Naive B cell (primary cell): ENCODE measurements around the gene COBL. TPM values are rescaled to one million over a fixed set of nuclear protein-coding genes. Genes with fewer than 3 reads are reported as not detected.
"Not testable (repeated sequence)": the region's sequence is repeated elsewhere in the genome, so short reads cannot be mapped to it uniquely, and the experiment has no call there.

Experiments
- ATAC-seq, 2 donors: fragments of 150-1000 bp; cut with Tn5 transposase; 2 replicates each; pipeline ENCODE4 v1.10.0; 2021; ENCODE audit warnings: low read depth in 2 of 2, mild to moderate bottlenecking in 2 of 2, moderate library complexity in 2 of 2
- DNase-seq: peaks from one replicate; pipeline ENCODE4 v3.0.0; 2022
- H3K27ac Mint-ChIP-seq, 6 donors: one replicate each; pipeline ENCODE4 v1.8.0; 2020 to 2022; ENCODE audit warnings: mild to moderate bottlenecking in 6 of 6, mixed read lengths in 6 of 6, moderate library complexity in 5 of 6, inconsistent platforms in 2 of 6
- H3K27me3 Mint-ChIP-seq, 3 donors: one replicate each; pipeline ENCODE4 v1.8.0; 2021 to 2022; ENCODE audit warnings: mixed read lengths in 3 of 3, mild to moderate bottlenecking in 1 of 3
- H3K36me3 Mint-ChIP-seq, 2 donors: one replicate each; pipeline ENCODE4 v1.8.0; 2020 to 2022; ENCODE audit warnings: mixed read lengths in 2 of 2, inconsistent platforms in 1 of 2, mild to moderate bottlenecking in 1 of 2
- H3K4me1 Mint-ChIP-seq, 3 donors: one replicate each; pipeline ENCODE4 v1.8.0; 2020 to 2022; ENCODE audit warnings: mixed read lengths in 3 of 3, inconsistent platforms in 1 of 3, mild to moderate bottlenecking in 1 of 3, moderate library complexity in 1 of 3
- H3K4me3 Mint-ChIP-seq, 8 donors: one replicate each; pipeline ENCODE4 v1.8.0; 2020 to 2022; ENCODE audit warnings: mild to moderate bottlenecking in 8 of 8, mixed read lengths in 8 of 8, moderate library complexity in 8 of 8, inconsistent platforms in 2 of 8
- H3K9me3 Mint-ChIP-seq, 7 donors: one replicate each; pipeline ENCODE4 v1.8.0; 2020 to 2022; ENCODE audit warnings: mixed read lengths in 7 of 7, mild to moderate bottlenecking in 5 of 7, inconsistent platforms in 2 of 7, moderate library complexity in 1 of 7
- polyA plus RNA-seq, 6 donors: library from polyadenylated mRNA; unstranded; fragments of 300-500 nt; fragmentation: Illumina TruSeq; gene quantifications; one replicate each; pipeline ENCODE4 v1.2.3, GENCODE V29; 2021; ENCODE audit warnings: low read depth in 6 of 6

The COBL gene
- polyA plus RNA-seq, 6 donors from 2014 or later, result not detected

- Mint-ChIP-seq H3K36me3 (no peaks in the 10 kb centered on the region), H3K4me1 (peaks cover 0 to 3% (median 0%) of the 10 kb centered on the region in 3 donors), H3K27ac (no peak overlapping the region), H3K9me3 (no peaks in the 10 kb centered on the region), H3K27me3 (no peaks in the 10 kb centered on the region), H3K4me3 (no peak overlapping the region)
- DNase-seq (no peak), ATAC-seq (no peak)
Measured at GRCh38 chr7:51006483-51007235, 309.9 kb downstream of the COBL start.

GRCh38 chr7:51005074-51005473 is 311.5 kb downstream of the COBL start:
- Mint-ChIP-seq H3K4me1 (no peaks in the 10 kb centered on the region), H3K27ac (no peak overlapping the region), H3K36me3 (no peaks in the 10 kb centered on the region), H3K9me3 (peaks cover 0 to 4% (median 0%) of the 10 kb centered on the region in 7 donors), H3K27me3 (no peaks in the 10 kb centered on the region), H3K4me3 (no peak overlapping the region)
- no peak for ATAC-seq
- DNase-seq, result no peak

GRCh38 chr7:51000956-51001355 is 315.7 kb downstream of the COBL start:
- Mint-ChIP-seq H3K4me1 (no peaks in the 10 kb centered on the region), H3K36me3 (no peaks in the 10 kb centered on the region), H3K27ac (no peak overlapping the region), H3K9me3 (peaks cover 0 to 7% (median 3%) of the 10 kb centered on the region in 7 donors), H3K4me3 (no peak overlapping the region), H3K27me3 (peaks cover 0 to 7% (median 0%) of the 10 kb centered on the region in 3 donors)
- ATAC-seq (no peak), DNase-seq (no peak)

GRCh38 chr7:50994753-50995319 is 321.8 kb downstream of the COBL start:
- Mint-ChIP-seq H3K27ac (no peak overlapping the region), H3K9me3 (peaks cover 2 to 11% (median 7%) of the 10 kb centered on the region in 7 donors), H3K27me3 (peaks cover 0 to 7% (median 0%) of the 10 kb centered on the region in 3 donors), H3K4me3 (no peak overlapping the region), H3K36me3 (no peaks in the 10 kb centered on the region), H3K4me1 (no peaks in the 10 kb centered on the region)
- DNase-seq, result no peak
- no peak for ATAC-seq

- not testable (repeated sequence) for H3K4me3 Mint-ChIP-seq, H3K27me3 Mint-ChIP-seq, H3K27ac Mint-ChIP-seq, ATAC-seq, H3K36me3 Mint-ChIP-seq, DNase-seq, H3K4me1 Mint-ChIP-seq
- H3K9me3 Mint-ChIP-seq, result peaks cover 2 to 12% (median 5%) of the 10 kb centered on the region in 7 donors
Measured at GRCh38 chr7:50990214-50990613, 326.4 kb downstream of the COBL start.

GRCh38 chr7:50988988-50989387 is 327.6 kb downstream of the COBL start:
- H3K27ac Mint-ChIP-seq, result no peak overlapping the region
- H3K4me1 Mint-ChIP-seq, result no peaks in the 10 kb centered on the region
- no peaks in the 10 kb centered on the region for H3K36me3 Mint-ChIP-seq
- no peak for DNase-seq
- H3K4me3 Mint-ChIP-seq, result no peak overlapping the region
- ATAC-seq, result no peak
- H3K27me3 Mint-ChIP-seq, result no peaks in the 10 kb centered on the region
- H3K9me3 Mint-ChIP-seq, result peaks cover 2 to 12% (median 4%) of the 10 kb centered on the region in 7 donors

GRCh38 chr7:50988465-50988864 is 328.1 kb downstream of the COBL start:
- Mint-ChIP-seq H3K36me3 (no peaks in the 10 kb centered on the region), H3K4me1 (no peaks in the 10 kb centered on the region), H3K4me3 (no peak overlapping the region), H3K27me3 (no peaks in the 10 kb centered on the region), H3K9me3 (peaks cover 2 to 12% (median 4%) of the 10 kb centered on the region in 7 donors), H3K27ac (no peak overlapping the region)
- DNase-seq, result no peak
- no peak for ATAC-seq

GRCh38 chr7:50985096-50985495 is 331.5 kb downstream of the COBL start:
- Mint-ChIP-seq H3K4me3 (no peak overlapping the region), H3K9me3 (peaks cover under 1 to 7% (median 4%) of the 10 kb centered on the region in 7 donors), H3K36me3 (no peaks in the 10 kb centered on the region), H3K27me3 (peaks cover 0 to 14% (median 10%) of the 10 kb centered on the region in 3 donors), H3K4me1 (no peaks in the 10 kb centered on the region), H3K27ac (no peak overlapping the region)
- DNase-seq (no peak), ATAC-seq (no peak)

- ATAC-seq (no peak), DNase-seq (no peak)
- no peak overlapping the region for H3K27ac Mint-ChIP-seq
- H3K9me3 Mint-ChIP-seq, result peaks cover 0 to 12% (median 7%) of the 10 kb centered on the region in 7 donors
- H3K4me1 Mint-ChIP-seq, result no peaks in the 10 kb centered on the region
- no peaks in the 10 kb centered on the region for H3K36me3 Mint-ChIP-seq
- peaks cover 0 to 14% (median 10%) of the 10 kb centered on the region in 3 donors for H3K27me3 Mint-ChIP-seq
- H3K4me3 Mint-ChIP-seq, result no peak overlapping the region
Measured at GRCh38 chr7:50983850-50984249, 332.8 kb downstream of the COBL start.

GRCh38 chr7:50982626-50983025 is 334.0 kb downstream of the COBL start:
- H3K27ac Mint-ChIP-seq, result no peak overlapping the region
- H3K36me3 Mint-ChIP-seq, result no peaks in the 10 kb centered on the region
- ATAC-seq (no peak), DNase-seq (no peak)
- no peak overlapping the region for H3K4me3 Mint-ChIP-seq
- H3K27me3 Mint-ChIP-seq, result peaks cover 0 to 14% (median 10%) of the 10 kb centered on the region in 3 donors
- no peaks in the 10 kb centered on the region for H3K4me1 Mint-ChIP-seq
- H3K9me3 Mint-ChIP-seq, result peaks cover 1 to 16% (median 8%) of the 10 kb centered on the region in 7 donors

- ATAC-seq, result no peak
- DNase-seq, result no peak
- peaks cover 0 to 14% (median 10%) of the 10 kb centered on the region in 3 donors for H3K27me3 Mint-ChIP-seq
- no peaks in the 10 kb centered on the region for H3K36me3 Mint-ChIP-seq
- no peak overlapping the region for H3K4me3 Mint-ChIP-seq
- H3K9me3 Mint-ChIP-seq, result peaks cover 1 to 16% (median 8%) of the 10 kb centered on the region in 7 donors
- no peak overlapping the region for H3K27ac Mint-ChIP-seq
- H3K4me1 Mint-ChIP-seq, result no peaks in the 10 kb centered on the region
Measured at GRCh38 chr7:50981743-50982142, 334.9 kb downstream of the COBL start.

- Mint-ChIP-seq H3K27me3 (peaks cover 0 to 14% (median 10%) of the 10 kb centered on the region in 3 donors), H3K27ac (no peak overlapping the region), H3K36me3 (no peaks in the 10 kb centered on the region), H3K9me3 (peaks cover 1 to 16% (median 5%) of the 10 kb centered on the region in 7 donors), H3K4me3 (no peak overlapping the region), H3K4me1 (no peaks in the 10 kb centered on the region)
- DNase-seq (no peak), ATAC-seq (no peak)
Measured at GRCh38 chr7:50980411-50980810, 336.2 kb downstream of the COBL start.

- H3K4me3 Mint-ChIP-seq, result no peak overlapping the region
- no peak overlapping the region for H3K27ac Mint-ChIP-seq
- peaks cover 0 to 18% (median 12%) of the 10 kb centered on the region in 3 donors for H3K27me3 Mint-ChIP-seq
- no peaks in the 10 kb centered on the region for H3K36me3 Mint-ChIP-seq
- ATAC-seq (no peak), DNase-seq (no peak)
- H3K9me3 Mint-ChIP-seq, result peaks cover 1 to 16% (median 7%) of the 10 kb centered on the region in 7 donors
- H3K4me1 Mint-ChIP-seq, result no peaks in the 10 kb centered on the region
Measured at GRCh38 chr7:50978633-50979215, 337.9 kb downstream of the COBL start.

- Mint-ChIP-seq H3K4me1 (no peaks in the 10 kb centered on the region), H3K9me3 (peaks cover 1 to 16% (median 7%) of the 10 kb centered on the region in 7 donors), H3K27me3 (peaks cover 2 to 17% (median 13%) of the 10 kb centered on the region in 3 donors), H3K36me3 (no peaks in the 10 kb centered on the region), H3K4me3 (peak overlapping the region in 1 of 8 donors; percentile 31), H3K27ac (no peak overlapping the region)
- no peak for DNase-seq
- ATAC-seq, result no peak
Measured at GRCh38 chr7:50977421-50977820, 339.2 kb downstream of the COBL start.
